NCI-H2081 treated with DMSO at 0.1 percent for 48 hours (cell line): ENCODE measurements around the gene CLEC16A.

Experiments
- DNase-seq: peaks from one replicate; lab custom pipeline; 2025; lab: John Stamatoyannopoulos, UW

The CLEC16A gene, protein sequence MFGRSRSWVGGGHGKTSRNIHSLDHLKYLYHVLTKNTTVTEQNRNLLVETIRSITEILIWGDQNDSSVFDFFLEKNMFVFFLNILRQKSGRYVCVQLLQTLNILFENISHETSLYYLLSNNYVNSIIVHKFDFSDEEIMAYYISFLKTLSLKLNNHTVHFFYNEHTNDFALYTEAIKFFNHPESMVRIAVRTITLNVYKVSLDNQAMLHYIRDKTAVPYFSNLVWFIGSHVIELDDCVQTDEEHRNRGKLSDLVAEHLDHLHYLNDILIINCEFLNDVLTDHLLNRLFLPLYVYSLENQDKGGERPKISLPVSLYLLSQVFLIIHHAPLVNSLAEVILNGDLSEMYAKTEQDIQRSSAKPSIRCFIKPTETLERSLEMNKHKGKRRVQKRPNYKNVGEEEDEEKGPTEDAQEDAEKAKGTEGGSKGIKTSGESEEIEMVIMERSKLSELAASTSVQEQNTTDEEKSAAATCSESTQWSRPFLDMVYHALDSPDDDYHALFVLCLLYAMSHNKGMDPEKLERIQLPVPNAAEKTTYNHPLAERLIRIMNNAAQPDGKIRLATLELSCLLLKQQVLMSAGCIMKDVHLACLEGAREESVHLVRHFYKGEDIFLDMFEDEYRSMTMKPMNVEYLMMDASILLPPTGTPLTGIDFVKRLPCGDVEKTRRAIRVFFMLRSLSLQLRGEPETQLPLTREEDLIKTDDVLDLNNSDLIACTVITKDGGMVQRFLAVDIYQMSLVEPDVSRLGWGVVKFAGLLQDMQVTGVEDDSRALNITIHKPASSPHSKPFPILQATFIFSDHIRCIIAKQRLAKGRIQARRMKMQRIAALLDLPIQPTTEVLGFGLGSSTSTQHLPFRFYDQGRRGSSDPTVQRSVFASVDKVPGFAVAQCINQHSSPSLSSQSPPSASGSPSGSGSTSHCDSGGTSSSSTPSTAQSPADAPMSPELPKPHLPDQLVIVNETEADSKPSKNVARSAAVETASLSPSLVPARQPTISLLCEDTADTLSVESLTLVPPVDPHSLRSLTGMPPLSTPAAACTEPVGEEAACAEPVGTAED

DNA sequence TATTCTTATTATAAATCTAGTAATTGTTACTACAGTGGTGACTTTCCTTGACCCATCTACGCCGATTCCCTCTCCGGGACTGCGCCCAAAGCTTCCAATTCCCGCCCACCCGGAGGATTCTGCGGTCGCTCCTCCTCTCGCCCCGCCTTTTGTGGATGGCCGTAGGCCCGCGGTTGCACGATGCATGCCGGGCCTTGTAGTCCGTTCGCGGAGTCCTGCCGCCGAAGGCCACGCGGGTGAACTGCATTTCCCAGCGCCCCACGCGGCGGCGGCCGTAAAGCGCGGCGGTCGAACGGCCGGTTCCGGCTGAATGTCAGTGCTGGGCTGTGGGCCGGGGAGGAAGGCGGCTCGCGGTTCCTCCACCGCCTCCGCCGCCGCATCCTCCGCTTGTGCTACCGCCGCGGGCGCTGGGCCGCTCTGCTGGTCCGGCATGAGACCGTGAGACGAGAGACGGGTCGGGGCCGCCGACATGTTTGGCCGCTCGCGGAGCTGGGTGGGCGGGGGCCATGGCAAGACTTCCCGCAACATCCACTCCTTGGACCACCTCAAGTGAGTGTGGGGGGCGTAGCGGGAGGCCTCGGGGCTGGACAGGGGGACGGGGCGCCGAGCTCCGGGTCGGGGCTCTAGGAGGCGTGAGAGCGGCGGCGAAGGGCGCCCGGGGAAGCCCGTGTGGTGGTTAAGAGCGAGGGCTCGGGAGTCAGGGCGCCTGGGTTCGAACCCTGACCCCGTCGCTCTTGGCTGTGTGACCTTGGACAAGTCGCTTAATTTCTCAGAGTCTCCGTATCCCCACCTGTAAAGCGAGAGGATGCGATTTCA lies at the start of gene CLEC16A:
Gene CLEC16A, plus strand, starts transcription at position 316 of the 816 bp plus-strand sequence. Its CDS starts 154 bp downstream, at position 470.
- peak; percentile 58 for DNase-seq

DNA sequence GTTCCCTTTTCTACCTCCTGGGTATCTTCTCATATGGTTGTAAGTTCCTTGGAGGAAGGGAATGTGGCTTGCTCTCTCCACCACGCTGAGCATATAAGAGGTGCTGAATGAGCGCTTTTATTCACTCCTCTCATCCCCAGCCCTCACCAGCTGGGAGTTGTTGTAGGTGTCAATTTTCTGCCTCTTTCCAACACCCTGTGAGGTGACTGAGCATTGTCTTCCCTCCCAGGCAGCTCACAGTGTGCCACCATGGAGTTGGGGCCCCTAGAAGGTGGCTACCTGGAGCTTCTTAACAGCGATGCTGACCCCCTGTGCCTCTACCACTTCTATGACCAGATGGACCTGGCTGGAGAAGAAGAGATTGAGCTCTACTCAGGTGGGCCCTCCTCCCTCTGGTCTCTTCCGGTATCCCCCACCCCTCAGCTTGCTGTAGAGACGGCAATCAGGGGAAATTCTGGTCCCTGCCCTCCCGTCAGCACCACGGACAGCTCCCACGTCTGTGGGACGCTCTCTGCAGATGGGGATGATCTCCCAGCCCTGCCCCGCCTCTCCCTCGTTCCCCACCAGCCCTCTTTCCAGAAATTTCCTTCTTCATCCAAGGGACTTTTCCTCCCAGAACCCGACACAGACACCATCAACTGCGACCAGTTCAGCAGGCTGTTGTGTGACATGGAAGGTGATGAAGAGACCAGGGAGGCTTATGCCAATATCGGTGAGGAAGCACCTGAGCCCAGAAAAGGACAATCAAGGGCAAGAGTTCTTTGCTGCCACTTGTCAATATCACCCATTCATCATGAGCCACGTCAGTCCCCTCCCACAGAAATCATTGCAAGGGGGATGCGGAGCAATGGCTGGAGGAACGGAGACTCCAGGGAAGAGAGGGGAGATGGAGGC lies 49.1 kb upstream of the CLEC16A start:
- no peak for DNase-seq

DNA sequence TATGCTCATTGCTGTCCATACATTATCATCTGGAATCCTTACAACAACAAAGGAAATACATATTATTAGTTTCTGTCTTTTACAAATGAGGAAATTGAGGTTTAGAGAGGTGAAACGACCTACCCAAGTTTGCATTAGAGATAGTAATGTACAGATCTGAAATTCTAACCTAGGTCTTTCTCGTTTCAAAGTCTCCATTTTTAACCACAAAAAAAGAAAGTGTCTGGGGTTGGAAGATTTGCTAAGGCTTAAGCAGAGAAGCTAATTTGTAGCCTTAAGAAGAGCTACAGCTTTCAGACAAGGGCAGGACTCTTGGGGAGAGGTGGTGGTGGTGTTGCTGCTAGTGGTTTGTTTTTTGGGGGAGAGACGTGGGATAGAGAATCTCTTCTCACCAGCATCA lies 48.2 kb upstream of the CLEC16A start:
- DNase-seq: no peak

DNA sequence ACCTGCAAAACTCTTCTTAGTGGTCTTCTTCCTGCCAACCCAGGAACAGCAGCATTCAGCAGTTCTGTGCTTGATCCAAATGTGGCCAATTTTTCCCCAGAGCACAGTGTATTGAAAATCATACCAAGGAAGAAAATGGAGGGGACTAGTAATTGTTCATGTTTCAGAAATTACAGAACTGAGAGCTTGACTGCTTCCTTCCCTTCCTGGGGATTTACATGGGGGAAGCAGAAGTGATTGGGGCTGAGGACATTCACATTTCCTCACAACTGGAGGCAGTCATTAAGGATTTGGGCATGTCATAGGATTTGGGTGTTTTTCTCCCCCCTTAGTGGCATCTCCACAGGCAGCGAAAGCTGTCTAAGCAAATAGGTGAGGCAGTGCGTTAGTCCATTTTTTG lies 47.6 kb upstream of the CLEC16A start:
- no peak for DNase-seq

DNA sequence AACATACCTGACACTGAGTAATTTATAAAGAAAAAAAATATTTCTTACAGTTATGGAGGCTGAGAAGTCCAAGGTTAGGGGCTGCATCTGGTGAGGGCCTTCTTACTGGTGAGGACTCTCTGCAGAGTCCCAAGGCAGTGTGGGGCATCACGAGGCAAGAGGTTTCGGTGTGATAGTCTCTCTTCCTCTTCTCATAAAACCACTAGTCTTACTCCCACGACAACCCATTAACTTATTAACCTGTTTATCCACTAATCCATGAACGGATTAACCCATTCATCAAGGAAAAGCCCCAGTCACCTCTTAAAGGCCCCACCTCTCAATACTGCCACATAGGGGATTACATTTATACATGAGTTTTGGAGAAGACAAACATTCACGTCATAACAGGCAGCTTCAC lies 47.2 kb upstream of the CLEC16A start:
- no peak for DNase-seq

DNA sequence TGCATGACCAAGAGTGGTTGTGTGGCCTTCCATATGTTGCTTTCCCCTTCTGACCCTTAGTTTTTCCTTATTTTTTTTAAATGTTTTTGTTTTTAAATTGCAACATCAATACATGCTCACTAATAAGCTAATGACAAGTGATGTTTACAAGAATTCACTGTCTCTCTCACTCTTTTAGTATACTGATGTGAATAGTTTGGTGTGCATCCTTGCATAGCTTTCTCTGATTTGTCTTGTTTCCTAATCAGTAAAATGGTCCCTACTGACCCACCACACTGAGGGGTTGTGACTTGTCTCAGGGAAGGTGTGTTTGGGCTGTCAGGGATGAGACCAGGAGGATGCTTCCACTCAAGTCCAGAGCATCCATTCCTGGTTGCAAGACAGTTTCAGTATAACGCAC lies 41.4 kb upstream of the CLEC16A start:
- DNase-seq: no peak

DNA sequence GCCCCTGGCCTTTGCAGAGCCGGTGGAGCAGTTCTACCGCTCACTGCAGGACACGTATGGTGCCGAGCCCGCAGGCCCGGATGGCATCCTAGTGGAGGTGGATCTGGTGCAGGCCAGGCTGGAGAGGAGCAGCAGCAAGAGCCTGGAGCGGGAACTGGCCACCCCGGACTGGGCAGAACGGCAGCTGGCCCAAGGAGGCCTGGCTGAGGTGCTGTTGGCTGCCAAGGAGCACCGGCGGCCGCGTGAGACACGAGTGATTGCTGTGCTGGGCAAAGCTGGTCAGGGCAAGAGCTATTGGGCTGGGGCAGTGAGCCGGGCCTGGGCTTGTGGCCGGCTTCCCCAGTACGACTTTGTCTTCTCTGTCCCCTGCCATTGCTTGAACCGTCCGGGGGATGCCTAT lies 37.9 kb upstream of the CLEC16A start:
- no peak for DNase-seq

DNA sequence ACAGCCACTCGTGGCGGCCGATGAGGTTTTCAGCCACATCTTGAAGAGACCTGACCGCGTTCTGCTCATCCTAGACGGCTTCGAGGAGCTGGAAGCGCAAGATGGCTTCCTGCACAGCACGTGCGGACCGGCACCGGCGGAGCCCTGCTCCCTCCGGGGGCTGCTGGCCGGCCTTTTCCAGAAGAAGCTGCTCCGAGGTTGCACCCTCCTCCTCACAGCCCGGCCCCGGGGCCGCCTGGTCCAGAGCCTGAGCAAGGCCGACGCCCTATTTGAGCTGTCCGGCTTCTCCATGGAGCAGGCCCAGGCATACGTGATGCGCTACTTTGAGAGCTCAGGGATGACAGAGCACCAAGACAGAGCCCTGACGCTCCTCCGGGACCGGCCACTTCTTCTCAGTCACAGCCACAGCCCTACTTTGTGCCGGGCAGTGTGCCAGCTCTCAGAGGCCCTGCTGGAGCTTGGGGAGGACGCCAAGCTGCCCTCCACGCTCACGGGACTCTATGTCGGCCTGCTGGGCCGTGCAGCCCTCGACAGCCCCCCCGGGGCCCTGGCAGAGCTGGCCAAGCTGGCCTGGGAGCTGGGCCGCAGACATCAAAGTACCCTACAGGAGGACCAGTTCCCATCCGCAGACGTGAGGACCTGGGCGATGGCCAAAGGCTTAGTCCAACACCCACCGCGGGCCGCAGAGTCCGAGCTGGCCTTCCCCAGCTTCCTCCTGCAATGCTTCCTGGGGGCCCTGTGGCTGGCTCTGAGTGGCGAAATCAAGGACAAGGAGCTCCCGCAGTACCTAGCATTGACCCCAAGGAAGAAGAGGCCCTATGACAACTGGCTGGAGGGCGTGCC lies 37.2 kb upstream of the CLEC16A start:
- DNase-seq: no peak

DNA sequence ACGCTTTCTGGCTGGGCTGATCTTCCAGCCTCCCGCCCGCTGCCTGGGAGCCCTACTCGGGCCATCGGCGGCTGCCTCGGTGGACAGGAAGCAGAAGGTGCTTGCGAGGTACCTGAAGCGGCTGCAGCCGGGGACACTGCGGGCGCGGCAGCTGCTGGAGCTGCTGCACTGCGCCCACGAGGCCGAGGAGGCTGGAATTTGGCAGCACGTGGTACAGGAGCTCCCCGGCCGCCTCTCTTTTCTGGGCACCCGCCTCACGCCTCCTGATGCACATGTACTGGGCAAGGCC lies 36.7 kb upstream of the CLEC16A start:
- DNase-seq: no peak

DNA sequence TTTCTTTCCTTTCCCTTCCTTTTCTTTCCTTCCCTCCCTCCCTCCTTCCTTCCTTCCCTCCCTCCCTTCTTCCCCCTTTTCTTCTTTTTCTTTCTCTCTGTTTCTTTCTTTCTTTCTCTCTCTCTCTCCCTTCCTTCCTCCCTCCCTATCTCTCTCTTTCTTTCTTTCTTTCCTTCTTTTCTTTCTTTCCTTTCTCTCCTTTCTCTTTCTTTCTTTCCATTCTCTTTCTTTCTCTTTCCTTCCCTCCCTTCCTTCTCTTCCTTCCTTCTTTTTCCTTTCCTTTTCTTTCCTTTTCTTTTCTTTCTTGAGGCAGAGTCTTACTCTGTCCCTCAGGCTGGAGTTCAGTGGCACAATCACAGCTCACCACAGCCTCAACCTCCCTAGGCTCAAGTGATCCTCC lies 33.1 kb upstream of the CLEC16A start:
- DNase-seq: no peak

DNA sequence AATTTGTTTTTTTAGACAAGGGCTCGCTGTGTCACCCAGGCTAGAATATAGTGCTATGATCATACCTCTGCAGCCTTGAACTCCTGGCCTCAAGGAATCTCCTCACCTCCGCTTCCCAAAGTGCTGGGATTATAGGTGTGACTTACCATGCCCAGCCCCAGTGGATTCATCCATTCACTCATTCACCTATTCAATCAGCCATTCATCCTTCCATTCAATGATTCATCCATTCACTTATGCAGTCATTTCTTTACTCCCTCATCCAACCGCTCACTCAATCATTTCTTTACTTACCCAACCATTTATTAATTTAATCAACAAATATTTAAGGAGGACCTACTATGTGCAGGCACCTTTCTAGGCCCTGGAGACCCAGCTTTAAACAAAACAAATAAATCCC lies 27.8 kb upstream of the CLEC16A start:
- no peak for DNase-seq

DNA sequence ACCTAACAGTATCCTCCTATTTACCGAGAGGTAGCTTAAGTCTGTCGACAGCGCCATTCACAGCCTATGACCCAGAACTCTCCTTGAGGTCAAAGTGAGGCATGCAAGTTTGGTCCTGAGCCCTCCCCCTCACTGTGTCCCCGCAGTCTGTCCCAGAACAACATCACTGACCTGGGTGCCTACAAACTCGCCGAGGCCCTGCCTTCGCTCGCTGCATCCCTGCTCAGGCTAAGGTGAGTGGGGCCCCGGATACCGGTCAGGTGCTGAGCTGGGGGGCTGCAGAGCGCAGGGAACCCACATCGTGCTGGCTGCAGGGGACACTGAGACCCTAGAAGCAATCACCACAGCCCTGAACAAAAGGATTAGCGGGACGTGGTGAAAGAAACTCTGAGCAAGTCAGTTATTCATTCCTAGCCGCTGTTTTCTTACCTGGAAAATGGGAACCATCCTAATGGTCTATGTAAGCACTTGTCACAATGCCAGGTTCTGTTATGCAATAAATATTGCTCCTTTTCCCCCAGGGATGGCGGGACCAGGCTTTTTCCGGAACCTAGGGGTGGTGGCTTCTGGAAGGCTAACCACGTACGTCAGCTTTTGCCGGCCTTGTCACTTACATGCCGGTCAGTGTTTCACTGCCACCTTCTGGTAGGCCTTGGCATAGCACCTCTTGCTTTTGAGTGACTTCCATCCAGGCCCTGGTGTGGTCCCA lies 25.9 kb upstream of the CLEC16A start:
- DNase-seq: peak; percentile 21

DNA sequence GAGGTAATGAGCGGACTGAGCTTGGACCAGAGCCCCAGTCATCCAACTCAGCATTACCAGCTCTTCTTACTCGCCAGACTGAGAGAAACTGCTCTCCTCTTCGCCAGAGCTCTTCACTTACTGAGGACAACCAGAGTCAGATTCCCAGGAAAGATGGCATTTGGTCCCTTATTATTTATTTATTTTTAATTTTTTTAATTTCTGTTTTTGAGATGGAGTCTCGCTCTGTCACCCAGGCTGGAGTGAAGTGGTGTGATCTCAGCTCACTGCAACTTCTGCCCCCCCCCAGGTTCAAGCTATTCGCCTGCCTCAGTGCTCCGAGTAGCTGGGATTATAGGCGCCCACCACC lies 25.4 kb upstream of the CLEC16A start:
- no peak for DNase-seq

DNA sequence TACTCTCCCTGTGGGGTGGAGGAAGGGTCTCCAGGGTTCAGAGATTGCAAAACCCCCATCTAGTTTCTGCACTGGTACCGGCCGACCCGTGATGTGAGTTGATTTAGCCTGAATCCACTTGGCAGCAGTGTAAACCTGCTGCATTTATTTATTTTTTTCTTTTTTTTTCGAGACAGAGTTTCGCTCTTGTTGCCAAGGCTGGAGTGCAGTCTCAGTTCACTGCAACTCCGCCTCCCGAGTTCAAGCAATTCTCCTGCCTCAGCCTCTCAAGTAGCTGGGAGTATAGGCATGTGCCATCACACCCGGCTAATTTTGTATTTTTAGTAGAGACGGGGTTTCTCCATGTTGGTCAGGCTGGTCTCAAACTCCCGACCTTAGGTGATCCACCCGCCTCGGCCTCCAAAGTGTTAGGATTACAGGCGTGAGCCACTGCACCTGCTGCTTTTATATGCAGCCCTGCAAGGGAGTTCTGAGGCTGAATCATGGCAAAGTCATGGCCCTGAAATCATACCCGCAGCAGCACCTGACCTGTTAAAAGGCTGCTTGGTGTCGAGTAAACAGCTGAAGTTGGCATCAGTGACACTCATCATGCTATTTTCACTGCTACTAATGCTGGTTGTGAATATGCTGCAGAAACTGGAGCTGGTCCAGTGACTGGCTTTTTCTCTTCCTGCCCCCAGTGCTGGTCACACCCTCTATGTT lies 23.5 kb upstream of the CLEC16A start:
- DNase-seq: no peak

DNA sequence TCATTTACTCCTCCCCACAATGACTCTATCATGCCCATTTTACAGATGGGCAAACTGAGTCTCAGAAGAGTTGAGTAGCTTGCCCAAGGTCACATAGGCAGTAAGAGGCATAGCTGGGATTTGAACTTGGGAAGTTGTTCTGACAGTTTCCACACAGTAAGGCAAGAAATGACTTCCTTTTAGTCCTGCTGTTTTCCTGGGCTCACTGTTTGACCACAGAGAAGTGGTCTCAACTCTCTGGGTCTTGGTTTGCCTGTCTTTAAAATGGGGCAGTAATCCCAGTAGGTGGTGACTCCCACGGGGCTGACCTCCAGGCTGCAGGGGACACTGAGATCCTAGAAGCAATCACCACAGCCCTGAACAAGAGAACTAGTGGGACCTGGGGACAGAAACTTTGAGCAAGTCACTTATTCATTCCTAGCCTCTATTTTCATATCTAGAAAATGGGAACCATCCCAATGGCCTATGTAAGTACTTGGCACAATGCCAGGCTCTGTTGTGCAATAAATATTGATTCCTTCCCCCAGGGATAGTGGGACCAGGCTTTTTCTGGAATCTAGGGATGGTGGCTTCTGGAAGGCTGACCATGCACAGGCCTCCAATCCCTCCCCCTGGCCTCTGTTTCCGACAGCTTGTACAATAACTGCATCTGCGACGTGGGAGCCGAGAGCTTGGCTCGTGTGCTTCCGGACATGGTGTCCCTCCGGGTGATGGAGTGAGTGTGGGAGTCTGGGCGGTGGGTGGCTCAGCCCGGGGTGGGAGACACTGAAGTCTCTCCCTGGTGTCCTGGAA lies 22.6 kb upstream of the CLEC16A start:
- DNase-seq: no peak

DNA sequence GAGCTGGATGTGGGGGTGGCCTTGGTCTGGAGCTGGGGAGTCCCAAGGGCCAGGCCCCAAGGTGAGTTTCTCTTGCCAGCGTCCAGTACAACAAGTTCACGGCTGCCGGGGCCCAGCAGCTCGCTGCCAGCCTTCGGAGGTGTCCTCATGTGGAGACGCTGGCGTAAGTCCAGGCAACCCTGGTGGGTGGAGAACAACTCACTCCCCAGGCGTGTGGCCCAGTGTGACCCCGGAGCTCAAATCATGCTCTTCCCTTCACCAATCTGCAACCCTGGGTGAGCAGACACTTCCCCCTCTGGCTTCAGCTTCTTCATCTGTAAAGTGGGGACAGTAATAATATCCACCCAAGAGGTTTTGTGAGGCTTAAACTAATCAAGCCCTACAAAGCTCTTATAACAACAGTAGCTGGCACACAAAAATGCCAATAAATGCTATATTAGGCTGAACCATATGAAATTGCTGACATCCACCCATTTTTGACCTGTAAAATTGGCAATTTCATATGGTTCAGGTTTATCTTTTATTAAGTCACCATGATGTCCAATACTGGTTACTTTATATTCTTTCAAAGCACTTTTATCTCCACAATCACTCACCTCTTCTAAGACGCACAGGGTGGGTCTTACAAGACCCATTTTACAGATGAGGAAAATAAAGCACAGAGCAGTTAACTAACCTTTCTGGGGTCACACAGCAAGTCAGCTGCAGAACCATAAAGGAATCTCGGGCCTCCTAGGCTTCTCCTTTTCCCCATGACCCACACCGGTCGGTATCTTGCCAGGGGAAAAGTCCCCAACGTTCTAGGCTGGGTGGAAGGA lies 21.8 kb upstream of the CLEC16A start:
- no peak for DNase-seq

DNA sequence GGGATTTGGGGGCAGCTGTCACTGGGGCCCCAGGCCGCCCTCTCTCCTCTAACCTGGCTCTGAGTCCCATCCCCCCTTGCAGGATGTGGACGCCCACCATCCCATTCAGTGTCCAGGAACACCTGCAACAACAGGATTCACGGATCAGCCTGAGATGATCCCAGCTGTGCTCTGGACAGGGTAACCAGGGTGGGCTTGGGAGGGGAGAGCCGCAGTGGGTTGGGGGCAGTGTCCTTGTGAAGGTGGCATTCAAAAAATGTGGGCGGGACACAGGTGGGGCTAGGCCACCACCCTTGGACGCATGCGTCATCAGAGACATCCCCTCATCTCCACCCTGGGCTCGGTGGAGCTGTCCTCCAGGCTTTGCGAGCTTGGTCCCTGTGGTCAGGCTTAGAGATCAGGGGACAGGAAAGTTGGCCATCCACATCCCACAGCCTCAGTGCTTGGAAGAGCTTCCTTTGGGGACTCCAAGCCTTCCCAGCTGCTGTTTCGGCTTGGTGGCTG lies 21.2 kb upstream of the CLEC16A start:
- no peak for DNase-seq
